GM10248 (cell line): Measurements from ENCODE around the gene RSPH1.

Experiments used
- CTCF ChIA-PET: fragments of 300-600 bp; sonication (Branson Sonifier 250); formaldehyde crosslinking; extraction: SDS; loops from one replicate; lab custom pipeline; 2021; ENCODE audit warnings: antibody characterized with exemption; lab: Yijun Ruan, JAX
- POLR2A ChIA-PET: fragments of 350-650 bp; sonication (Branson Sonifier 250); formaldehyde crosslinking; extraction: SDS; loops from one replicate; lab custom pipeline; 2020; ENCODE audit warnings: antibody characterized with exemption; lab: Yijun Ruan, JAX
- DNase-seq: peaks from one replicate; pipeline ENCODE4 v3.0.0; 2012; ENCODE audit errors: extremely low spot score
- CTCF ChIP-seq: IDR thresholded peaks from 2 replicates; pipeline ENCODE4 v1.5.1; 2012; ENCODE audit warnings: mild to moderate bottlenecking, low read depth; ENCODE audit errors: extremely low read depth, missing control alignments, control extremely low read depth

RSPH1 gene

DNA sequence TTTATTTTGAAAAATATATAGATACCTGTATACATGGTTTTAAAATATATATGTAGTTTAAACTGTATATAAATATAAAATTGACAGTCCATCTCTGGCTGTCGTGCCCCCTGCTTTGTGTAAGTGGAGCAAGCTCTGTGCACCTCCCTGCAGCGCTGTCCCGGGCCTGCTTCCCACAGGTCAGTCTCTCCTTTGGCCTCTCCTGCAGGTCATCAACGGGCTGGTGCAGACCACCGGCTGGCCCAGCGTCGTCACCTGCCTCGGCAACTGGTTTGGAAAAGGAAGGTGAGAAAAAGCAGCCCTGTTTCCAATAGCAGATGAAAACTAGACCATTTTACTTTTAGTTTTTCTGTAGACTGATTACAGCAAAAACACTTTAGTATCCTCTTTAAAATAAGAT, 46.2 kb upstream of the RSPH1 start:
- no peak for TF ChIP-seq CTCF
- no peak for DNase-seq
- POLR2A ChIA-PET, result no interaction called here
- CTCF ChIA-PET, result no interaction called here

- CTCF ChIA-PET, result no interaction called here
- no peak for DNase-seq
- TF ChIP-seq CTCF, result no peak
- POLR2A ChIA-PET, result no interaction called here
These were observed 45.6 kb upstream of the RSPH1 start for GRCh38 chr21:42541618-42542017.

DNA sequence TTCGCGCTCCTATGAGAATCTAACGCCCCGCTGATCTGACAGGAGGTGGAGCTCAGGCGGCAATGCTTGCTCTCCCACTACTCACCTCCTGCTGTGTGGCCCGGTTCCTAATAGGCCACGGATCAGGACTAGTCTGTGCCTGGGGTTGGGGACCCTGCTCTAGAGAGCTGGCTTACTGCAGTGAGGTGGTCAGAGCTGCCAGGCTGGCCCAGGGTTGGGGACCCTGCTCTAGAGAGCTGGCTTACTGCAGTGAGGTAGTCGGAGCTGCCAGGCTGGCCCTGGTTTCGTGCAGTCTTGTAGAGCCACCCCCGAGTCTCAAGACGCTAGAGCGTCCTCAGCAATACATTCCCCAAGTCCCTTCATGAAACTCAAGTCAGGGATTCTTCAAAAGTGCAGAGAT, 45.1 kb upstream of the RSPH1 start:
- TF ChIP-seq CTCF, result no peak
- DNase-seq, result no peak
- ChIA-PET CTCF (no interaction called here), POLR2A (no interaction called here)

GRCh38 chr21:42540396-42540795, 44.4 kb upstream of the RSPH1 start:
- no peak for DNase-seq
- TF ChIP-seq CTCF, result no peak
- CTCF ChIA-PET, result interaction anchor here (1.6 to 6.4 kb wide), 2 partner anchors 45 to 231 kb away, joined by 4 to 25 read pairs; no protein-coding TSS in a partner anchor
- POLR2A ChIA-PET, result no interaction called here

GRCh38 chr21:42539931-42540343, 43.9 kb upstream of the RSPH1 start:
- DNase-seq, result no peak
- no peak for TF ChIP-seq CTCF
- POLR2A ChIA-PET, result no interaction called here
- CTCF ChIA-PET, result interaction anchor here (1.2 to 6.4 kb wide), 4 partner anchors 8 to 230 kb away, joined by 4 to 45 read pairs (median 15); no protein-coding TSS in a partner anchor

DNA sequence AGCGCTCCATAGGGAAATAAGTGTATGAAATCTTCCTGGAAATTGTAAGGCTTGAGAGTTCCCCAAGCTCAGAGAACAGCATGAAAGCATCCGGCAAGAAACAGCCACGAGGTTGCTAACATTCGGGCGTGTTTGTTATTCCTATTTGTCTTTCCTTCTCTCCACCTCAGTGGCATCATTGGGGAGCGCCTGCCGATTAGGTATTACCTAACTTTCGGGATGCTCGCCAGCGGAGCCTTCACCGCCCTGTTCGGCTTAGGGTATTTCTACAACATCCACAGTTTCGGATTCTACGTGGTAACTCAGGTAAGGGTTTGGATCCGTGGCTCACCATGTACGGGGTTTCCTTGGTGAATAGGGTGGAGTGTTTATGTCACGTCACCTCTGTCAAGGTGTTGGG, 43.3 kb upstream of the RSPH1 start:
- no peak for TF ChIP-seq CTCF
- POLR2A ChIA-PET, result no interaction called here
- CTCF ChIA-PET, result interaction anchor here (1.2 to 6.4 kb wide), 6 partner anchors 9 to 230 kb away, joined by 3 to 45 read pairs (median 4); no protein-coding TSS in a partner anchor

More for the DNA sequence above, 43.3 kb upstream of the RSPH1 start:
- no peak for DNase-seq
